WTC11 (cell line): Measurements from ENCODE around the gene CHD6. TPM values are rescaled to one million over a fixed set of nuclear protein-coding genes. Genes with fewer than 3 reads are reported as not detected.

ENCODE experiments used
- ATAC-seq: fragments of 200-7000 bp; cut with Tn5 transposase; 2 replicates; pipeline ENCODE4 v1.10.0; 2021; ENCODE audit warnings: mild to moderate bottlenecking, moderate library complexity
- CTCF ChIA-PET: fragments of 300-600 bp; sonication (Branson Sonifier 250); formaldehyde crosslinking; loops from one replicate; lab custom pipeline; 2021; ENCODE audit warnings: antibody characterized with exemption; lab: Charles Lee
- POLR2A ChIA-PET: fragments of 350-600 bp; sonication (Branson Sonifier 250); formaldehyde crosslinking; loops from one replicate; lab custom pipeline; 2021; ENCODE audit warnings: antibody characterized with exemption; lab: Charles Lee
- DNase-seq: peaks from one replicate; pipeline ENCODE4 v3.0.0; 2021; ENCODE audit warnings: low spot score
- H3K27ac Mint-ChIP-seq: 2 replicates; pipeline ENCODE4 v1.8.0; 2021; ENCODE audit warnings: mixed read lengths
- H3K27me3 Mint-ChIP-seq: 2 replicates; pipeline ENCODE4 v1.8.0; 2021; ENCODE audit warnings: low read depth, mild to moderate bottlenecking, moderate library complexity, mixed read lengths
- H3K36me3 Mint-ChIP-seq: 2 replicates; pipeline ENCODE4 v1.8.0; 2021; ENCODE audit warnings: mixed read lengths
- H3K4me1 Mint-ChIP-seq: 2 replicates; pipeline ENCODE4 v1.8.0; 2022; ENCODE audit warnings: mixed read lengths
- H3K4me3 Mint-ChIP-seq: 2 replicates; pipeline ENCODE4 v1.8.0; 2021; ENCODE audit warnings: mild to moderate bottlenecking, moderate library complexity, mixed read lengths
- H3K9me3 Mint-ChIP-seq: 2 replicates; pipeline ENCODE4 v1.8.0; 2021; ENCODE audit warnings: mixed read lengths
- ATF3 ChIP-seq: sonication (generic); formaldehyde crosslinking; conservative IDR thresholded peaks from 2 replicates; pipeline ENCODE4 v1.8.1; 2022; ENCODE audit warnings: mild to moderate bottlenecking, missing genetic modification reagents
- E2F1 ChIP-seq: sonication (generic); formaldehyde crosslinking; IDR thresholded peaks from 2 replicates; pipeline ENCODE4 v1.8.0; 2022; ENCODE audit warnings: mild to moderate bottlenecking, missing genetic modification reagents
- ERG ChIP-seq: fragments of 250-450 bp; sonication (Bioruptor Pico); IDR thresholded peaks from 2 replicates; pipeline ENCODE4 v1.8.0; 2021; ENCODE audit warnings: mild to moderate bottlenecking
- ETV6 ChIP-seq: sonication (generic); formaldehyde crosslinking; IDR thresholded peaks from 2 replicates; pipeline ENCODE4 v1.8.1; 2022; ENCODE audit warnings: mild to moderate bottlenecking, missing genetic modification reagents
- FOXP1 ChIP-seq: sonication (generic); formaldehyde crosslinking; IDR thresholded peaks from 2 replicates; pipeline ENCODE4 v1.8.0; 2022; ENCODE audit warnings: missing genetic modification reagents, mild to moderate bottlenecking, moderate library complexity, borderline replicate concordance
- GTF2I ChIP-seq: fragments of 250-450 bp; sonication (Bioruptor Pico); conservative IDR thresholded peaks from 2 replicates; pipeline ENCODE4 v1.4.0; 2021; ENCODE audit warnings: mild to moderate bottlenecking
- NR1H2 ChIP-seq: sonication (generic); formaldehyde crosslinking; IDR thresholded peaks from 2 replicates; pipeline ENCODE4 v1.9.0; 2021; ENCODE audit warnings: mild to moderate bottlenecking, moderate library complexity, missing genetic modification reagents
- PRDM15 ChIP-seq: sonication (generic); formaldehyde crosslinking; IDR thresholded peaks from 2 replicates; pipeline ENCODE4 v1.8.0; 2022; ENCODE audit warnings: missing genetic modification reagents
- PREB ChIP-seq: sonication (generic); formaldehyde crosslinking; IDR thresholded peaks from 2 replicates; pipeline ENCODE4 v1.8.1; 2022; ENCODE audit warnings: mild to moderate bottlenecking, missing genetic modification reagents, moderate library complexity, borderline replicate concordance
- USF2 ChIP-seq: sonication (generic); formaldehyde crosslinking; IDR thresholded peaks from 2 replicates; pipeline ENCODE4 v1.8.1; 2023; ENCODE audit warnings: mild to moderate bottlenecking, missing genetic modification reagents, moderate library complexity
- ZNF138 ChIP-seq: sonication (generic); formaldehyde crosslinking; conservative IDR thresholded peaks from 2 replicates; pipeline ENCODE4 v1.8.1; 2022; ENCODE audit warnings: mild to moderate bottlenecking, moderate library complexity, missing genetic modification reagents
- ZNF425 ChIP-seq: fragments of 250-450 bp; sonication (Bioruptor Pico); conservative IDR thresholded peaks from 2 replicates; pipeline ENCODE4 v1.9.0; 2021; ENCODE audit warnings: mild to moderate bottlenecking
- ZSCAN18 ChIP-seq: fragments of 250-450 bp; sonication (Bioruptor Pico); IDR thresholded peaks from 2 replicates; pipeline ENCODE4 v2.1.2; 2022; ENCODE audit warnings: mild to moderate bottlenecking, moderate library complexity
- total RNA-seq: library from RNA; stranded (reverse); gene quantifications from 3 replicates; pipeline ENCODE4 v1.2.3, GENCODE V29; 2021

The CHD6 gene
- total RNA-seq, 1 experiment from 2014 or later = 52.1 TPM

GRCh38 chr20:41426976-41427375 is 191.2 kb downstream of the CHD6 start (continued):
- no peak for TF ChIP-seq ZSCAN18
- TF ChIP-seq GTF2I (CRISPR knock-in tag) = no peak
- TF ChIP-seq ZNF425 = no peak
- no peak for TF ChIP-seq ERG
- no peak for TF ChIP-seq ZNF138 (CRISPR knock-in tag)
- TF ChIP-seq ETV6 = no peak
- no peak for TF ChIP-seq NR1H2 (CRISPR knock-in tag)

- H3K9me3 Mint-ChIP-seq = no peaks in the 10 kb centered on the region
- H3K27me3 Mint-ChIP-seq = no peaks in the 10 kb centered on the region
- DNase-seq (no peak), ATAC-seq (no peak)
- no peak for TF ChIP-seq PRDM15 (CRISPR knock-in tag)
- TF ChIP-seq PREB (CRISPR knock-in tag) = no peak
- TF ChIP-seq FOXP1 (CRISPR knock-in tag) = no peak
- no peak for TF ChIP-seq NR1H2 (CRISPR knock-in tag)
- no peak for TF ChIP-seq E2F1 (CRISPR knock-in tag)
- TF ChIP-seq ZSCAN18 = no peak
- TF ChIP-seq USF2 (CRISPR knock-in tag) = no peak
- TF ChIP-seq ATF3 (CRISPR knock-in tag) = no peak
- CTCF ChIA-PET = no interaction called here
- peaks cover 47% of the 10 kb centered on the region for H3K36me3 Mint-ChIP-seq
- H3K4me1 Mint-ChIP-seq = no peaks in the 10 kb centered on the region
- POLR2A ChIA-PET = interaction anchor here (0.7 kb wide), 1 partner anchor 28 kb away, joined by 3 read pairs; no protein-coding TSS in a partner anchor
- H3K4me3 Mint-ChIP-seq = no peak overlapping the region
- no peak overlapping the region for H3K27ac Mint-ChIP-seq
Measured at GRCh38 chr20:41426086-41426830, 191.9 kb downstream of the CHD6 start.
